HFFc6 (cell line): ENCODE results near the gene C1orf159. TPM values are rescaled to one million over a fixed set of nuclear protein-coding genes. Genes with fewer than 3 reads are reported as not detected.

Experiments used
- DNase-seq: peaks from one replicate; pipeline ENCODE4 v3.0.0-alpha.2; 2018
- H3K27ac Mint-ChIP-seq: 2 replicates; pipeline ENCODE4 v1.8.0; 2020; ENCODE audit warnings: mild to moderate bottlenecking, mixed read lengths
- H3K27me3 Mint-ChIP-seq: 2 replicates; pipeline ENCODE4 v1.8.0; 2021; ENCODE audit warnings: mild to moderate bottlenecking, moderate library complexity, mixed read lengths; ENCODE audit not compliant: insufficient read depth
- H3K36me3 Mint-ChIP-seq: 2 replicates; pipeline ENCODE4 v1.8.0; 2021; ENCODE audit warnings: low read depth, mixed read lengths
- H3K4me1 Mint-ChIP-seq: 2 replicates; pipeline ENCODE4 v1.8.0; 2020; ENCODE audit warnings: low read depth, mixed read lengths
- H3K4me3 Mint-ChIP-seq: 2 replicates; pipeline ENCODE4 v1.8.0; 2020; ENCODE audit warnings: mild to moderate bottlenecking, moderate library complexity, mixed read lengths
- H3K9me3 Mint-ChIP-seq: 2 replicates; pipeline ENCODE4 v1.8.0; 2020; ENCODE audit warnings: mild to moderate bottlenecking, mixed read lengths
- CTCF ChIP-seq: fragments of 200-600 bp; sonication (generic); IDR thresholded peaks from 2 replicates; pipeline ENCODE4 v1.5.0; 2021; ENCODE audit warnings: antibody characterized with exemption, mild to moderate bottlenecking
- total RNA-seq, 6 experiments: library from RNA; stranded (reverse); fragmentation: NEBNext Ultra II Directional; extraction: Animal tissue kit (Norgen Biotek cat#: 25700); gene quantifications; 2 replicates in 1 of 6; 3 replicates in 5 of 6; pipeline ENCODE4 v1.2.3, GENCODE V29; 2021

C1orf159 gene
- total RNA-seq, 6 experiments from 2014 or later = 8.7 to 10.3 (median 9.6) TPM

- TF ChIP-seq CTCF = no peak
- Mint-ChIP-seq H3K27me3 (peaks cover 32% of the 10 kb centered on the region), H3K4me1 (peaks cover 16% of the 10 kb centered on the region), H3K27ac (no peak overlapping the region), H3K4me3 (no peak overlapping the region), H3K36me3 (no peaks in the 10 kb centered on the region), H3K9me3 (peaks cover 10% of the 10 kb centered on the region)
- no peak for DNase-seq
Measured at GRCh38 chr1:1120866-1121591, 5.1 kb upstream of the C1orf159 start.

GRCh38 chr1:1120096-1120495 lies 4.2 kb upstream of the C1orf159 start:
- TF ChIP-seq CTCF = no peak
- no peaks in the 10 kb centered on the region for H3K36me3 Mint-ChIP-seq
- H3K4me3 Mint-ChIP-seq = no peak overlapping the region
- no peak overlapping the region for H3K27ac Mint-ChIP-seq
- H3K4me1 Mint-ChIP-seq = peaks cover 17% of the 10 kb centered on the region
- H3K27me3 Mint-ChIP-seq = peaks cover 32% of the 10 kb centered on the region
- H3K9me3 Mint-ChIP-seq = peaks cover 10% of the 10 kb centered on the region
- DNase-seq = no peak

GRCh38 chr1:1119272-1119890 lies 3.5 kb upstream of the C1orf159 start:
- Mint-ChIP-seq H3K4me1 (peaks cover 23% of the 10 kb centered on the region), H3K9me3 (peaks cover 10% of the 10 kb centered on the region), H3K27me3 (peaks cover 29% of the 10 kb centered on the region), H3K4me3 (no peak overlapping the region), H3K36me3 (no peaks in the 10 kb centered on the region), H3K27ac (no peak overlapping the region)
- DNase-seq = no peak
- TF ChIP-seq CTCF = no peak

GRCh38 chr1:1118876-1119220 lies 3.0 kb upstream of the C1orf159 start:
- no peak for TF ChIP-seq CTCF
- Mint-ChIP-seq H3K27me3 (peaks cover 24% of the 10 kb centered on the region), H3K4me3 (no peak overlapping the region)

GRCh38 chr1:1118011-1118875 lies 2.4 kb upstream of the C1orf159 start:
- H3K36me3 Mint-ChIP-seq = peaks cover 4% of the 10 kb centered on the region
- no peak overlapping the region for H3K27ac Mint-ChIP-seq
- no peak for DNase-seq
- TF ChIP-seq CTCF = no peak
- no peak overlapping the region for H3K4me3 Mint-ChIP-seq
- peaks cover 5% of the 10 kb centered on the region for H3K9me3 Mint-ChIP-seq
- H3K27me3 Mint-ChIP-seq = peaks cover 21% of the 10 kb centered on the region
- H3K4me1 Mint-ChIP-seq = peaks cover 14% of the 10 kb centered on the region; the same call in 1 of the 2 replicates

More at GRCh38 chr1:1118876-1119220, 3.0 kb upstream of the C1orf159 start:
- Mint-ChIP-seq H3K4me1 (peaks cover 18% of the 10 kb centered on the region), H3K9me3 (peaks cover 5% of the 10 kb centered on the region), H3K27ac (no peak overlapping the region), H3K36me3 (no peaks in the 10 kb centered on the region)
- no peak for DNase-seq
